HepG2 (cell line): ENCODE results near the gene ARPC3.

Source experiments
- ZKSCAN5 ChIP-seq: sonication (generic); formaldehyde crosslinking; IDR thresholded peaks from 2 replicates; pipeline ENCODE4 v1.5.1; 2020; ENCODE audit warnings: mild to moderate bottlenecking, missing genetic modification reagents
- ZNF597 ChIP-seq: sonication (generic); formaldehyde crosslinking; IDR thresholded peaks from 2 replicates; pipeline ENCODE4 v1.5.0; 2020; ENCODE audit warnings: missing genetic modification reagents

GRCh38 chr12:110426406-110426805 is 23.7 kb downstream of the ARPC3 start:
- TF ChIP-seq ZNF597 (CRISPR knock-in tag), result no peak
- no peak for TF ChIP-seq ZKSCAN5 (CRISPR knock-in tag)
